Loucy (cell line): Measurements from ENCODE around the gene DYNC2H1.
A peak's percentile ranks its signal among the peaks of the same experiment; 100 is the strongest.

Source experiments
- H2AFZ ChIP-seq: fragments of 200-600 bp; sonication (generic); 2 replicates; pipeline ENCODE4 v1.6.0; 2016; ENCODE audit warnings: antibody characterized with exemption, mild to moderate bottlenecking, low read length, moderate library complexity
- H3F3A ChIP-seq: fragments of 200-600 bp; 2 replicates; pipeline ENCODE4 v1.6.0; 2016; ENCODE audit warnings: antibody characterized with exemption, low read depth, mild to moderate bottlenecking
- H3K27me3 ChIP-seq: fragments of 200-600 bp; sonication (generic); 2 replicates; pipeline ENCODE4 v1.6.1; 2014; ENCODE audit warnings: low read length, mild to moderate bottlenecking; ENCODE audit not compliant: insufficient read depth, poor library complexity, severe bottlenecking
- H3K36me3 ChIP-seq: fragments of 200-600 bp; sonication (generic); 2 replicates; pipeline ENCODE4 v1.6.1; 2016; ENCODE audit warnings: low read length; ENCODE audit not compliant: insufficient read depth
- H3K4me1 ChIP-seq: fragments of 200-600 bp; sonication (generic); 2 replicates; pipeline ENCODE4 v1.5.1; 2014; ENCODE audit warnings: low read length, mild to moderate bottlenecking; ENCODE audit not compliant: insufficient read depth, poor library complexity, severe bottlenecking
- H3K4me2 ChIP-seq: fragments of 200-600 bp; sonication (generic); 2 replicates; pipeline ENCODE4 v1.6.0; 2014; ENCODE audit warnings: antibody characterized with exemption, low read length, low read depth, mild to moderate bottlenecking; ENCODE audit not compliant: poor library complexity, severe bottlenecking
- H3K4me3 ChIP-seq: fragments of 200-600 bp; sonication (generic); 2 replicates; pipeline ENCODE4 v1.5.1; 2014; ENCODE audit warnings: low read length, mild to moderate bottlenecking, mixed read lengths; ENCODE audit not compliant: poor library complexity, severe bottlenecking
- H3K79me2 ChIP-seq: fragments of 200-600 bp; sonication (generic); 2 replicates; pipeline ENCODE4 v1.6.1; 2014; ENCODE audit warnings: low read length; ENCODE audit not compliant: insufficient read depth
- H3K9ac ChIP-seq: fragments of 200-600 bp; sonication (generic); 2 replicates; pipeline ENCODE4 v1.6.0; 2014; ENCODE audit warnings: mild to moderate bottlenecking, low read depth, low read length, moderate library complexity; ENCODE audit not compliant: poor library complexity, severe bottlenecking
- H3K9me2 ChIP-seq: fragments of 200-600 bp; sonication (generic); replicated peaks from 2 replicates; pipeline ENCODE4 v1.6.1; 2016; ENCODE audit warnings: low read depth, low read length, mixed read lengths
- H3K9me3 ChIP-seq: fragments of 200-600 bp; sonication (generic); 2 replicates; pipeline ENCODE4 v1.6.1; 2014; ENCODE audit warnings: mild to moderate bottlenecking, antibody characterized with exemption, low read length, low read depth; ENCODE audit not compliant: insufficient read depth
- H4K20me1 ChIP-seq: fragments of 200-600 bp; sonication (generic); 2 replicates; pipeline ENCODE4 v1.6.0; 2014; ENCODE audit warnings: antibody characterized with exemption, low read length, mild to moderate bottlenecking; ENCODE audit not compliant: insufficient read depth, poor library complexity, severe bottlenecking
- CTCF ChIP-seq: fragments of 200-600 bp; sonication (generic); conservative IDR thresholded peaks from 2 replicates; pipeline ENCODE4 v1.5.1; 2014; ENCODE audit warnings: mild to moderate bottlenecking, antibody characterized with exemption, low read length
- EZH2phosphoT487 ChIP-seq: fragments of 200-600 bp; IDR thresholded peaks from 2 replicates; pipeline ENCODE4 v1.6.1; 2018; ENCODE audit warnings: antibody characterized with exemption, mild to moderate bottlenecking, moderate library complexity, borderline replicate concordance

The DYNC2H1 gene

GRCh38 chr11:103241574-103241973, 132.3 kb downstream of the DYNC2H1 start:
- H3K9me2 ChIP-seq, result no peaks in the 10 kb centered on the region
- no peaks in the 10 kb centered on the region for H3K9me3 ChIP-seq
- no peaks in the 10 kb centered on the region for H3K27me3 ChIP-seq
- H3K36me3 ChIP-seq, result no peaks in the 10 kb centered on the region
- no peak for TF ChIP-seq EZH2phosphoT487
- no peak for TF ChIP-seq CTCF
- no peaks in the 10 kb centered on the region for H3K79me2 ChIP-seq
- no peaks in the 10 kb centered on the region for H4K20me1 ChIP-seq
- H3K4me3 ChIP-seq, result no peak overlapping the region
- H3F3A ChIP-seq, result no peaks in the 10 kb centered on the region
- H3K9ac ChIP-seq, result no peak overlapping the region
- no peak overlapping the region for H3K4me2 ChIP-seq
- no peak overlapping the region for H2AFZ ChIP-seq
- no peaks in the 10 kb centered on the region for H3K4me1 ChIP-seq

- H3K36me3 ChIP-seq, result no peaks in the 10 kb centered on the region
- H4K20me1 ChIP-seq, result no peaks in the 10 kb centered on the region
- no peaks in the 10 kb centered on the region for H3K4me1 ChIP-seq
- TF ChIP-seq EZH2phosphoT487 (no peak), CTCF (no peak)
- H3K4me3 ChIP-seq, result no peak overlapping the region
- no peak overlapping the region for H2AFZ ChIP-seq
- no peaks in the 10 kb centered on the region for H3K79me2 ChIP-seq
- H3K9me2 ChIP-seq, result no peaks in the 10 kb centered on the region
- H3K9ac ChIP-seq, result no peak overlapping the region
- no peaks in the 10 kb centered on the region for H3K9me3 ChIP-seq
- no peak overlapping the region for H3K4me2 ChIP-seq
- H3F3A ChIP-seq, result no peaks in the 10 kb centered on the region
- H3K27me3 ChIP-seq, result no peaks in the 10 kb centered on the region
Measured at GRCh38 chr11:103254123-103254522, 144.9 kb downstream of the DYNC2H1 start.

GRCh38 chr11:103257360-103257759, 148.1 kb downstream of the DYNC2H1 start:
- Histone ChIP-seq H3F3A (no peaks in the 10 kb centered on the region), H3K27me3 (no peaks in the 10 kb centered on the region), H3K4me3 (no peak overlapping the region), H3K4me1 (no peaks in the 10 kb centered on the region), H4K20me1 (no peaks in the 10 kb centered on the region), H2AFZ (no peak overlapping the region), H3K9me2 (no peaks in the 10 kb centered on the region), H3K9me3 (no peaks in the 10 kb centered on the region), H3K9ac (no peak overlapping the region), H3K79me2 (no peaks in the 10 kb centered on the region), H3K4me2 (no peak overlapping the region), H3K36me3 (no peaks in the 10 kb centered on the region)
- TF ChIP-seq CTCF (peak; percentile 59), EZH2phosphoT487 (no peak)
